Fibroblast of skin of right biceps (primary cell): ENCODE measurements around the gene DOLK.

Experiments
- DNase-seq: peaks from one replicate; pipeline ENCODE4 v3.0.0-alpha.2; 2013

Gene DOLK

DNA sequence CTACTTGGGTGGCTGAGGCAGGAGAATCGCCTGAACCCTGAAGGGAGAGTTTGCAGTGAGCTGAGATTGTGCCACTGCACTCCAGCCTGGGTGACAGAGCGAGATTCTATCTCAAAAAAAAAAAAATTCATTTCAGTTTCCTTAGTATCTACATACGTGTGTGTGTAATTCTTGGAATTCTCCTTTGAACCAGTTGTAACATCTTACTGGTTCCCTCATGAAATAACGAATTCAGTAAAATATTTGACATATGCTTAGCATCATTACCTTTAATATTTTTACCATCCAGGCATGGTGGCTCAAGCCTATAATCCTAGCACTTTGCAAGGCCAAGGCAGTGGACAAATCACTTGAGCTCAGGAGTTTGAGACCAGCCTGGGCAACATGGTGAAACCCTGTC is 17.8 kb downstream of the DOLK start:
- DNase-seq: no peak

DNA sequence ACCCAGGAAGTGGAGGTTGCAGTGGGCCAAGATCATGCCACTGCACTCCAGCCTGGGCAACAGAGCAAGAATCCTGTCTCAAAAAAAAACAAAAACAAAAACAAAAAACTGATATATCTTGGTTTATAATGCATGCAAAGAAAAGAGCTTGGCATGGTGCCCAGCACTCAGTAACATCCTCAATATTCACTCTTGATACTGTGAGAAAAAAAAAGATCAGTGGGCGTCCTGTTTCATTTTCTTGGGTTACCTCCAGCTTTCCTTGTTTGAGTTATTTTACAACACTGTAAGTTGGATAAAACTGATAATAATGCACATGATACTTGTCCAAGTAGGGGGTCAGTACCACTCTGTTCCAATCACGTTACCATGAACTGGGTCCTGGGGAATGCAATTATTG is 18.8 kb downstream of the DOLK start:
- DNase-seq: no peak

DNA sequence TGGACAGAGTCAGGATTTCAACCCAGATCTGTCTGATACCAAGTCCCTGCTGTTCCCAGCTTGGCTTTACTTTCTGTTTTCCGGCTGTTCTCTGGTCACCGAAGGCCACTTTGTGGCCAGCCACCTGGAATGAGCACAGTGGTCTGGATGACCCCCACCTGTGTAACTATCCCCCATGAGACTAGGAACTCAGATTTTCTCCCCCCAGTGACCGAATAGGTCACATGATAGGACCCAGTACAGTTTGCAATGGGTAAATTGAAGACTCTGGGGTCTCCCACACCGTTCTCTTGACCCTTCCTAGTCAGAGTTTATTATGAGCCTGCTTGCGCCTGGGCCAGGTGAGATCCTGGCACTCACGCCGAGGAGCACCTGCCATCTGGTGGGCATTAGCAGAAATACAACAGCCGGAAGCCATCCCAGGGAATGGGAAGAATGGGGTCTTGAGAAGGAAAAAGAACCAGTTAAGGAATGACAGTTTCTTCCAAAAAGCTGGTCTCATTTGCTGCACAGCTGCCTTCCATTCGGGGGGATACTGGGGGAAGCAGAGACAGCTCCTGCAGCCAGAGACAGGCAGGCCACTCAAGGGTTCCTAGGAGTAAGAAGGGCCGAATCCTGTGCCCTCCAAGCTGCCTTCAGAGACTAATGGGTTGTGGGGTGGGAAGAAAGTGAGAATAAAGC is 19.5 kb downstream of the DOLK start:
- DNase-seq: peak; percentile 44

DNA sequence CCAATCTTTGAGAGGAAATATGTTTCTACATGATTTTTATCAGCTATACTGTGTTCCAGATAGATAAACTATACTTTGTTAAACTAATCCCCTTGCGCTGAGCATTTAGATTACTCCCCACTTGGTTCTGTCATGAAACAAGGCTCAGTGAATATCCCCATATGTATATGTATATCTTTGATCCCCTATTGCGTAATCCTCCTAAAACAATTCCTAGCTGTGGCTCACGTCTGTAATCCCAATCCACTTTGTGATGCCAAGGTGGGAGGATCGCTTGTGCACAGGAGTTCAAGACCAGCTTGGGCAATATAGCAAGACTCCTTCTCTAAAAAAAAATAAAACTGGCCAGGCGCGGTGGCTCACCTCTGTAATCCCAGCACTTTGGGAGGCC is 23.9 kb downstream of the DOLK start:
- no peak for DNase-seq

DNA sequence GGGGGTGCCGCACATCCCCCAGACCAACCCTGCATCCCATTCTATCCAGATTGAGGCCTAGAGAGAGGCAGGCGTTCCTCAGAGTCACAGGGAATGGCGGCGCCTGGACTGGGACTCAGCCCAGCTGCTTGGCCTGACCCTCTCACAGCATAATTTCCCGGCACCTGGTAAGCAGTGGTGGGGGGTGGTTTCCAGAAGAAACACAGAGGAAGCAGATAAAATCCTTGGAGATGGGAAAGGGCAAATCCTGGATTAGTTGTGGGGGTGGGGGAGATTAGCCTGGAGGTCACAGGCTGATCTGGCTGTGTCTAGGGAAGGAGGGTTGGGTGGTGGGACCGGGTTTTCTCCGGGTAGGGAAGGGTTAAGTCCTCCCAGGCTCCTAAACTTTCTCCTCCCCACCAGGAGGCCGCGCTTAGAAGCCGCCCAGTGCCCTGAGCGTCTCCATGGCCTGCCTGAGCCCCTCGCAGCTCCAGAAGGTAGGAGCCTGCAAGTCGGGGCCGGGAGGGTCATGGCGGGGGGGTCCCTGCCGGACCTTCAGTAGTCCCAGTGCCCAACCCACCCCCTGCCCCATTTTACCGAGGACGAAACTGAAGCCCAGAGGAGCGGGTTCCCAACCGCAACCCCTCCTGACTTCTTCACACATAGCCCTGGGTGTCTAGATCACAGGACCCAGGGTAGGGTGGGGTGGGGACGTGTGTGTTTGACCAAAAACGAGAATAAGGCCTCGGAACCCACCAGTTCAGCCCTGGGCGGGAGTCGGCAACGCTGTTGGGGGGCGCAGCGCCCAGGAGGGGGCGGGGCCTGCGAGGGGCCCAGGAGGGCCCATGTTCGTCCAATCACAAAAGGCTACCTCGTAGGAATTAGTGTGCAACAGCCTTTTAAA is 25.3 kb downstream of the DOLK start:
- DNase-seq: peak; percentile 77

DNA sequence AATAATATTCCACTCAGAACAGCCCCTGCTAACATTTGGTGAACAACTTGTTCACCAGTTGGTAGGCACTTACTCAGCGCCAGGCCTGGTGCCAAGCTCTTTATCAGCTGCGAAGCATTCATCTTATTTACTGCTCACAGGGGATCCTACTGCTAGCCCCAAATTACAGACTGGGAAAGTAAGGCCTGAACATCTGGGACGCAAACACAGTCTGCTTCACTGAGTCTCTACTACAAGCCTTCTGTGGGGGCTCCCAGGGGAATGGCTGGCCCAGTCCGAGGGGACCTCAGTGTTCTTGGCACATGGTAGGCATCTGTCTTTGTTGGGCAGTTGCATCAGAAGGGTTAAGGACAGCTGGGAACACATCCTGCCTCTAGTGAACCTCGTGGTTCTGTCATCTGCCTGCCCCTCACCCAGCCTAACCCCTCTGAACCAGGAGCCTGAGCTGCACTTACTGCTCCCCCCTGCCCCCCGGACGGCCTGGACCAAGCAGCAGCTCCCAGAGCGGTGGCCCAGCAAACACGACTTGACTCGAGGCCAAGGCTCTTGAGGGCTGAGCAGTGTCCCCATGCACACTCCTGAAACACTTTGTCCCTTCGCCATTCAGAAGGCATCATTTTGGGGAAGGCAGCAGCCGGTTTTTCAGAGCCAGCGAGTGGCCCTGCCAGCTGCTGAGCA is 26.9 kb downstream of the DOLK start, which contains the start of gene PHYHD1:
PHYHD1 (plus strand) TSS at position 602 of the 678 bp plus-strand sequence. CDS start 1,342 bp downstream, outside the sequence.
- DNase-seq: peak; percentile 73

DNA sequence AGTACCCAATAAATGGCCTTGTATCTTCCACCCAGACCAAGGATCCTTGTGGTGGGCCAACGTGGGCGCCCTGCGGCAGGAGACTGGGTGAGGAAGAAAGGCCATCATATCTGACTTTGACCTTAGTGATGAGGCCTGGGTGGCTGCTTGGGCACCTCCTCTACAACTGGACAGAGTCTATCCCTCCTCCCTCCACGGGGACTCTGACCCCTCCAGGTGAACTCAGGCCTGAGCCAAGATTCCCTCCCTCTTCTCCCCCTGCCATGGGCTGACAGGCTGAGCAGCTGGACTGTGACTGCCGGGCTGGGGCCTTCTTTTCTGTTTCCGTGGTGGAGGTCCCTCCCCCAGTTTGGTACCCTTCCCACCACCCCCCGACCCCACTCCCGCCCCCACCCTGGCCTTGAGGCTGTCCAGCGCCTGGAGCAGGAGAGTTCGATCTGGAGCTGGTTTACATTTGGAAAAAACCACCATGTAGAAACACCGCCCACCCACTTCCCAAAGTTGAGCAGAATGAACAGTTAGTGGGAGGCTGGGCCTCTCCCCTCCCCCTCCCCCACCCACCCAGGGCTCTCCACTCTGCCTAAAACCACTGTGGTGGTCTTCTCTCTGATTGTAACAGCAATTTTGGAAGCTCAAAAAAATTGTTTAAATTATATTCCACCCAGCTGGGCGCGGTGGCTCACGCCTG is 27.9 kb downstream of the DOLK start:
- DNase-seq: no peak

DNA sequence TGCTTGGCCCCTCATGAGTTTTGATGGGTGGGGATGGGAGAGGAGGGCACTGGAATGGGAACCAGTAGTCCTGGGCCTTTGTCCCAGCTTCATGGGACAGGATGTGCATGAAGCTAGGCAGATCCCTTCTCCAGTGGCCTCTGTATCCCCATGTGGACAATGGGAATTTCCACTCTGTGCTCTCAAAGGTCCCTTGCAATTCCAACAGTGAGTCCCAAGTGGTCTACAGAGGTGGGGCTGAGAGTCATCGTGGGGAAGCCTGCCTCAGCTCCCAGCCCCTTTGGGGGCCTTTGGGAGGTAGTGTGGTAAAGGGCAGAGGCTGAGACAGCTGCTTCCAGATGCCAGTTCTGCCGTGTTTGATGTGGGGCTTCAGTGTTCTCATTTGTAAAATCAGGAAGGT is 28.5 kb downstream of the DOLK start:
- DNase-seq: no peak

DNA sequence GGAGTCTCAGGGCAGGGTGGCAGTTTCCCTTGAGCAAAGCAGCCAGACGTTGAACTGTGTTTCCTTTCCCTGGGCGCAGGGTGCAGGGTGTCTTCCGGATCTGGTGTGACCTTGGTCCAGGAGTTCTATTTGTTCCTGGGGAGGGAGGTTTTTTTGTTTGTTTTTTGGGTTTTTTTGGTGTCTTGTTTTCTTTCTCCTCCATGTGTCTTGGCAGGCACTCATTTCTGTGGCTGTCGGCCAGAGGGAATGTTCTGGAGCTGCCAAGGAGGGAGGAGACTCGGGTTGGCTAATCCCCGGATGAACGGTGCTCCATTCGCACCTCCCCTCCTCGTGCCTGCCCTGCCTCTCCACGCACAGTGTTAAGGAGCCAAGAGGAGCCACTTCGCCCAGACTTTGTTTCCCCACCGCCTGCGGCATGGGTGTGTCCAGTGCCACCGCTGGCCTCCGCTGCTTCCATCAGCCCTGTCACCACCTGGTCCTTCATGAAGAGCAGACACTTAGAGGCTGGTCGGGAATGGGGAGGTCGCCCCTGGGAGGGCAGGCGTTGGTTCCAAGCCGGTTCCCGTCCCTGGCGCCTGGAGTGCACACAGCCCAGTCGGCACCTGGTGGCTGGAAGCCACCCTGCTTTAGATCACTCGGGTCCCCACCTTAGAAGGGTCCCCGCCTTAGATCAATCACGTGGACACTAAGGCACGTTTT is 30.1 kb downstream of the DOLK start:
- peak; percentile 66 for DNase-seq

DNA sequence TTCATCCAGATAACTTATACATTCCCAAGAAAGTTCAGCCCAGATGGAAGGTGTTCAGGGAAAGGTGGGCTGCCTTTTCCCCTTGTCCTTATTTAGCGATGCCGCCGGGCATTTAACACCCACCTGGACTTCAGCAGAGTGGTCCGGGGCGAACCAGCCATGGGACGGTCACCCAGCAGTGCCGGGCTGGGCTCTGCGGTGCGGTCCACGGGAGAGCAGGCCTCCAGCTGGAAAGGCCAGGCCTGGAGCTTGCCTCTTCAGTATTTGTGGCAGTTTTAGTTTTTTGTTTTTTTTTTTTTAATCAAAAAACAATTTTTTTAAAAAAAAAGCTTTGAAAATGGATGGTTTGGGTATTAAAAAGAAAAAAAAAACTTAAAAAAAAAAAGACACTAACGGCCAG is 30.7 kb downstream of the DOLK start:
- no peak for DNase-seq

DNA sequence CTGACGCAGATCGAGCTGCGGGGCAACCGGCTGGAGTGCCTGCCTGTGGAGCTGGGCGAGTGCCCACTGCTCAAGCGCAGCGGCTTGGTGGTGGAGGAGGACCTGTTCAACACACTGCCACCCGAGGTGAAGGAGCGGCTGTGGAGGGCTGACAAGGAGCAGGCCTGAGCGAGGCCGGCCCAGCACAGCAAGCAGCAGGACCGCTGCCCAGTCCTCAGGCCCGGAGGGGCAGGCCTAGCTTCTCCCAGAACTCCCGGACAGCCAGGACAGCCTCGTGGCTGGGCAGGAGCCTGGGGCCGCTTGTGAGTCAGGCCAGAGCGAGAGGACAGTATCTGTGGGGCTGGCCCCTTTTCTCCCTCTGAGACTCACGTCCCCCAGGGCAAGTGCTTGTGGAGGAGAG is 31.2 kb downstream of the DOLK start:
- DNase-seq: no peak

DNA sequence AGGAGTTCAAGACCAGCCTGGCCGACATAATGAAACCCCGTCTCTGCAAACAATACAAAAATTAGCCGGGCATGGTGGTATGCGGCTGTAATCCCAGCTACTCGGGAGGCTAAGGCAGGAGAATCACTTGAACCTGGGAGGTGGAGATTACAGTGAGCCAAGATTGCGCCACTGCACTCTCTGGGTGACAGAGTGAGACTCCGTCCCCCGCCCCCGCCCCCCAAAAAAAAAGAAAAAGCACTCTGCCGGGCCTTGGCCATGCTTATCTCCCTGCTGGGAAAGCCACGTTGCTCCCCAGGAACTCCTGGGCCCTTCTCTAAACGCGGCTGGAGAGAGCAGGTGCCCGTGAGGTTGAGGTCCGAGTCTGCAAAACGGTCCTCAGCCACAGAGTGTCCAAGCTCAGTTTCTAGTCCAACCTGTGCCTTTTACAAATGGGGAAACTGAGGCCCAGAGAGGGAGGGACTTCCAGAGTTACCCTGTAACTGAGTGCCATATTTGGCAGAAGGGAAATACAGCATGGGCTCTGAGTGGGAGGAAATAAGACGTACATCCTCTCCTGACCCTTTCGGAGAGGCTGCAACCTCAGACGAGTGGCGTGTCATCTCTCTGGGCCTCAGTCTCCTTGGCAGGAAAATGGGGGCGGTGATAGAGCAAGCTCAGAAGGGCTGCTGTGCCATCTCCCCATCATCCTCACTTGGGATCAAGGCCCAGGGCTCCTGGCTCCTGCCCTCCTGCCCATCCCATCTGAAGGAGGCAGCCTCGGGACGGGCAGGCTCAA is 33.2 kb downstream of the DOLK start:
- DNase-seq: no peak

DNA sequence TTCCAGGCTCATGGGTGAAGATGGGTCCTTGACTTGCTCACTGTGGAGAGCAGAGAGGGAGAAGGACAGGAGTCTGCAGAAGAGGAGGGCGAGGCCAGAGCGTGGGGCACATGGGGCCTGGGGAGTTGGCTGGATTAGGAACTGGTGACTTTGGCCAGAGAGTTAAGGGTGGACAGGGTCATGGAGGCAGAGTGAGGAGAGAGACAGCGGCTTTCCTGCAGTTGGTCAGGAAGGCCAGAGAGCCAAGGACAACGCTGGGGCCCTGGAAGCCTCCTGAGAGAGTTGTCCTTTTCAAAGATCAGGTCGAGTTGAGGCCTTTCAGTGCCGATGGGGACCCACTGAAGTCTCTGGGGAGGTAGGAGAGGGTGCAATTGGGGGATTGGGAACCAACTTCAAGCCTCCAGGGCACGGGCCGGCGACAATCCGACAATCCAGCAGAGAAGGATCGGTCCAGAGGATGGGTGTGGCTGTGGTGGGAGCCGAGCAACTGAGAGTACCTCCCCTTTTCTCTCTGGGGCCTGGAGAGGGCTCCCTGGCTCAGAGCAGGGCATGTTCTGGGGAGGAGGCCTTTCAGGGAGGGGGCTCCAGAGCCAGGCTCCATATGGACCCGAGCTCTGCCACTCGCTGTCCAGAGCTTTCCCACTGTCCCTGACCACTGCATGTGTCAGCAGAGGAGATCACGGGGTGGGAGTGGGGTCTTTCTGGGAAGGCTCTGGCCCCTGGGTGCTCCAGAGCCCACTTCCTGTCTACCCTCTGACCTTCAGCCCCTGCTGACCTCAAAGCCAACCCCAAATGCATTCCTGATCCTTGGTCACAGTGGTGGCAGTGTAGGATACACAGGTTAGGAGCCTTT is 34.1 kb downstream of the DOLK start:
- no peak for DNase-seq

DNA sequence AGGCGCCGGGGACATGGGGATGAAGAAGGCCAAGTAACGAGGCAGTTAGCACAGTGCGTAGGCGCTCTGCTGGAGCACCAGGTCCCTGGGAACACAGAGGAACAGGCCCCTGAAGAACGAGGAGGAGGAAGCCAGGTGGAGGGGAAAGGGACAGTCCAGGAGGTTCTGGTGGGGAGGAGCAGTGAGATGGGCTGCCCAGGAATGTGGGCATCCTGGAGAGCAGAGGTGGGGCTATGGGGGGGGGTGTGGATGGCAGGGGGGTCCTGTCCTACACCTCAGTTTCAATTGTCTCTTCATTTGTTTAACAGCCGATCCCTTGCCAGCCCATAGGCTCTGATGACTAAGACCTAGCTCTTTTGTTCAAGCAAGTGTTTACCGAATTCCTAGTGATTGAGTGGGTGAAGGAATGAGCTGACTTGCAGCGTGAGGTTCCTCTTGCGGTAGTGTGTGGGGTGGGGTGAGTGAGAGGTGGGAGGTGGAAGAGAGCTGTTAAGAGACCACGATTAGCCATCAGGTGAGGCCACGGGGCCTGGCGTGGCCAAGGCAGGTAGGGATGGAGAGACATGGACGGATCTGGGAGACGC is 35.0 kb downstream of the DOLK start:
- peak; percentile 94 for DNase-seq

DNA sequence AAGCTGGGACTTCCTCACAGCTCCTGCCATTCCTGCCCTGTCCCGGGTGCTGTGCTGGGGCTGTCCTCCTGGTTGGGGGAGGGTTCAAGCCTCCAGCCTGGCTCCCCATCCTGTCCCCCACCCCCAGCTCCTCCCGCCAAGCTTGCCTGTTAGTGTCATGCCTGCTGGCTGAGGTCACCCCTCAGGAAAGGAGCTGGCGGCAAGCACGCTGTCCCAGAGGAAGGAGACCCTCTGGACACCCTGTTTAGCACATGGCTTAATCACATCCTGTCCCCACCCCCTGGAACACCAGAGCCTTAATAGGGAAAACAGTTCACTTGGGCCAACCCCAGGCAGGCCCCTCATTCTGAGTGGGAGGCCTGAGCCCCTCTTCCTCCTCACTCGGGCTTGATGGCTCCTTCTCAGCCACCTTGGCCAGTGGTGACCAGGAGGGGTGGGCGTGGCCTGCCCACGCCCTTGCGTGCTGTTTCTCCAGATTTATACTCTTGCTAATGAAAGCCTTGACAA is 35.8 kb downstream of the DOLK start:
- peak; percentile 96 for DNase-seq

DNA sequence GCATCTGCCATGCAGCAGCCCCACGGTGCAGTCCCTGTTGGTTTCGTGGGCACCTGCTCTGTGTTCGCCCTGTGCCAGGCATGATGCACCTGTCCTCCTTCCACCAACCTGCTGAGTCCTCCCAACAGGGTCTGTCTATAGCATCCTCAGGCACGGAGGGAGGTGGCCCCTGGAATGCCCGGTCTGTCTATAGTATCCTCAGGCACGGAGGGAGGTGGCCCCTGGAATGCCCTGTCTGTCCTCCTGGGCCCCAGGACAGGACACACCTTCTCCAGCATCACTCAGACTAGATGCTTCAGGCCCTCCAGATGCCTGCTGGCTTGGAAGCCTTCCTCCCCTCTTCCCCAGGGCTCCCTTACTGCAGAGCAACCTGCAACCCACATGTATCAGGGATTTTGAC is 36.5 kb downstream of the DOLK start:
- no peak for DNase-seq

DNA sequence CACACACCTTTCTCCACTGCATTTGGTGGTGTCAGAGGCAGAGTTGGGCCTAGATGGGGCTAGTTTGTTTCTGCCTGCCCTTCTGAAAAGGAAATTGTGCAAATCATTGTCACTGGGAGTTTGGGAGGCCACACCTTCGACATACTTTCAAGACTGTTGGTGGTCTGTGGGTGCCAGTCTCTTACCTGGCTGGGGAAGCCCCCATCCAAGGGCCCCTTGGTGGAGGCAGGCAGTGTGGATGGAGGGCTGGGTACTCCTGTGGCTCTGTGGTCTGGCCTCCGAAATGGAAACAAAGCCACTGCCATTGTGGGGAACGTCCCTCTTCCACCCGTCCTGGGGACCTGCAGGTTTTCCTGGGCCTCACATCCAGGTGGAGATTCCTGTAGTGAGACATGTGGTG is 37.5 kb downstream of the DOLK start:
- no peak for DNase-seq

DNA sequence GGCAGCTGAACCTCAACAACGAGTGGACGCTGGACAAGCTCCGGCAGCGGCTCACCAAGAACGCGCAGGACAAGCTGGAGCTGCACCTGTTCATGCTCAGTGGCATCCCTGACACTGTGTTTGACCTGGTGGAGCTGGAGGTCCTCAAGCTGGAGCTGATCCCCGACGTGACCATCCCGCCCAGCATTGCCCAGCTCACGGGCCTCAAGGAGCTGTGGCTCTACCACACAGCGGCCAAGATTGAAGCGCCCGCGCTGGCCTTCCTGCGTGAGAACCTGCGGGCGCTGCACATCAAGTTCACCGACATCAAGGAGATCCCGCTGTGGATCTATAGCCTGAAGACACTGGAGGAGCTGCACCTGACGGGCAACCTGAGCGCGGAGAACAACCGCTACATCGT is 39.0 kb downstream of the DOLK start:
- no peak for DNase-seq

DNA sequence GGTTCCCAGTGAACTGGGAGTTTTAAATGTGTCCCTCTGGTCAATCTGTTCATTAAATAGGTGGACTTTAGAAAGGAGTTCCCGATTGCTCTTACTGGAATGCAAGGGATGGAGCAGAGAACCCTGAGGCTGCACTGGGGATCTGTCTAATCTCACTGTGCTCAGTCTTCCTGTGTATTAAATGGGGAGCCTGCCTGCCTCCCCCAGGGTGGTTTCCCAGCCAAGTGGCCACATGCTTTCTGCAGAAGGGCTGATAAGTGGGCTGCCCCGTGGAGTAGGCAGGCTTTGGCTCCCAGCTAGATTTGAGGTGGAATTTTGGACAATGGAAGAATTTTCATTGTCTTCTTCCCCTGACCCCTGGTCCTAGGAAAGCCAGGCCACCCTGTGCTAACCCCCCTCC is 40.7 kb downstream of the DOLK start:
- no peak for DNase-seq

DNA sequence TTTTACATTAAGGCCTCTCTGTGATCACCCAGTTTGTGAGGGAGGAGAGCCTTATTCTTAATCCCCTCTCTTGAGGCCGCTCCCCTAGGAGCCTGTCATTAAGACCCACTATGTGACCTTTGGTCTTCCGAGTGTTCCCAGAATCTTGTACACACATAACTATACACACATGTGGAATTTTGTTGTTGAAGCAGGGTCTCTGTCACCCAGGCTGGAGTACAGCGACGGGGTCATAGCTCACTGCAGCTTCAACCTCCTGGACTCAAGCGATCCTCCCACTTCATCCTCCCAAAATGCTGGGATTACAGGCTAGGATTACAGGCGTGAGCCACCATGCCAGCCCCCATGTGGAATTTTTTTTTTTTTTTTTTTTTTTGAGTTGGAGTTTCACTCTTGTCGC is 41.4 kb downstream of the DOLK start:
- no peak for DNase-seq
